LNCaP clone FGC (cell line): ENCODE data around the gene DNAJC4.

ENCODE experiments used
- DNase-seq: peaks from one replicate; pipeline ENCODE4 v3.0.0-alpha.2; 2011; ENCODE audit warnings: low read depth
- H3K4me3 ChIP-seq: 2 replicates; pipeline ENCODE4 v1.5.1; 2011; ENCODE audit warnings: mild to moderate bottlenecking, low read depth, low read length, control low read depth
- TF ChIP-seq, protein P1 (sequence below): IDR thresholded peaks from 2 replicates; pipeline ENCODE4 v1.5.1; 2012; ENCODE audit warnings: mild to moderate bottlenecking; ENCODE audit not compliant: control insufficient read depth, insufficient read depth; ENCODE audit errors: extremely low read depth

Gene DNAJC4

GRCh38 chr11:64269540-64270220 lies 39.3 kb downstream of the DNAJC4 start:
- TF ChIP-seq, protein P1, sequence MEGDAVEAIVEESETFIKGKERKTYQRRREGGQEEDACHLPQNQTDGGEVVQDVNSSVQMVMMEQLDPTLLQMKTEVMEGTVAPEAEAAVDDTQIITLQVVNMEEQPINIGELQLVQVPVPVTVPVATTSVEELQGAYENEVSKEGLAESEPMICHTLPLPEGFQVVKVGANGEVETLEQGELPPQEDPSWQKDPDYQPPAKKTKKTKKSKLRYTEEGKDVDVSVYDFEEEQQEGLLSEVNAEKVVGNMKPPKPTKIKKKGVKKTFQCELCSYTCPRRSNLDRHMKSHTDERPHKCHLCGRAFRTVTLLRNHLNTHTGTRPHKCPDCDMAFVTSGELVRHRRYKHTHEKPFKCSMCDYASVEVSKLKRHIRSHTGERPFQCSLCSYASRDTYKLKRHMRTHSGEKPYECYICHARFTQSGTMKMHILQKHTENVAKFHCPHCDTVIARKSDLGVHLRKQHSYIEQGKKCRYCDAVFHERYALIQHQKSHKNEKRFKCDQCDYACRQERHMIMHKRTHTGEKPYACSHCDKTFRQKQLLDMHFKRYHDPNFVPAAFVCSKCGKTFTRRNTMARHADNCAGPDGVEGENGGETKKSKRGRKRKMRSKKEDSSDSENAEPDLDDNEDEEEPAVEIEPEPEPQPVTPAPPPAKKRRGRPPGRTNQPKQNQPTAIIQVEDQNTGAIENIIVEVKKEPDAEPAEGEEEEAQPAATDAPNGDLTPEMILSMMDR: no peak
- DNase-seq: peak; percentile 100
- peak overlapping the region; percentile 59 for H3K4me3 ChIP-seq

DNA sequence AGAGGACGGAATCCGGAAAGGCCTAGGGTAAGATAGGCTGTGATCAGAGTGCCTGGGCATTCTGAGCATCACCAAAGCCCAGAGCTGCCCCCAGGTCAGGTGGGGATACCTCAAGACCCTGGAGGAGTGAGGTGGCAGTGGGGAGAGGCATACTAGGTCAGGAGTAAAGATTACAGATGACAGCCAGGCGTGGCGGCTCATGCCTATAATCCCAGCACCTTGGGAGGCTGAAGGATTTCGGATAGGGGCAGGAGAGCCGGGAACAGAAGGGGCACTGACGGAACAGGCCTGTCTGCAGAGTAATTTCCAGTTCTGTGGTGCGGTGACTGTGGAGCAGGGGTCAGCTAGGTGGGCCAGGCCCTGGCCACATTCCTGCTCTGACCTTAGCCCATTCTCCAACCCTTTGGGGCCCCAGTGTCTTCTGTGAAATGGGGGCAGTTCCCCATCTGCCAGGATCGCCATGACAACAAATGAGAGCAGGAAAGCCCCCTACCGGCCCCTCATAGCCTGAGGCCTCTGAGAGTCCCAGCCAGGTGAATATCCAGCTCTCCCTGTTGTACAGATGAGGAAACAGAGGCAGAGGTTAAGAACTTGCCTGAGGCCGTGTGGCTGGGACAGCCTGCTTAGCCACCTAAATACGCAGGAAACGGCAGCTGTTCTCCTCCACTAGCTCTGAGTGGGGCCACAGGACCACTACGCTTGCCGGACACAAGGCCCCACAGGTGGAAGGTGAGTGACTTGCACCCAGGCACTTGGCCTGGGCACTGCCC lies 44.9 kb downstream of the DNAJC4 start:
- DNase-seq: no peak
- TF ChIP-seq, protein P1: no peak

DNA sequence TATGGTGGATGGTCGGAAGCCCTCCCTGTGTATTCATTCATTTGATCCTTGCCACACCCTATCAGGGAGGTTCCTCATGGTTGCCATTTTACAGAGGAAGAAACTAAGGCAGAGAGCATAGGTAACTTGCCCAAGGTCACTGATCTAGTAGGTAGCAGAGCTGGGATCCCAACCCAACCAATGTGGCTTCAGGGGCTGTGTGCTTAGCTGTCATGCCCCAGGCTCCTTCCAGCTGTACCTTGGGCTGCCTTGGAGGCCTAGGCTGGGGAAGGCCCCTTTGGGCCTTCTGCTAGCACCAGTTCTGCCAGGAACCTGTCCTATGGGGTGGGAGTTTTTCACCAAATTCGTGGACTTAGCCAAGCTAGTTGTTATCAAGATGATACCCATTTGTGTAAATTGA lies 45.5 kb downstream of the DNAJC4 start:
- TF ChIP-seq, protein P1: no peak
- DNase-seq: no peak
- no peak overlapping the region for H3K4me3 ChIP-seq

More for the DNA sequence above, 44.9 kb downstream of the DNAJC4 start:
- H3K4me3 ChIP-seq: no peak overlapping the region

GRCh38 chr11:64276653-64277431 lies 46.5 kb downstream of the DNAJC4 start:
- TF ChIP-seq, protein P1: no peak
- DNase-seq: no peak
- no peak overlapping the region for H3K4me3 ChIP-seq

DNA sequence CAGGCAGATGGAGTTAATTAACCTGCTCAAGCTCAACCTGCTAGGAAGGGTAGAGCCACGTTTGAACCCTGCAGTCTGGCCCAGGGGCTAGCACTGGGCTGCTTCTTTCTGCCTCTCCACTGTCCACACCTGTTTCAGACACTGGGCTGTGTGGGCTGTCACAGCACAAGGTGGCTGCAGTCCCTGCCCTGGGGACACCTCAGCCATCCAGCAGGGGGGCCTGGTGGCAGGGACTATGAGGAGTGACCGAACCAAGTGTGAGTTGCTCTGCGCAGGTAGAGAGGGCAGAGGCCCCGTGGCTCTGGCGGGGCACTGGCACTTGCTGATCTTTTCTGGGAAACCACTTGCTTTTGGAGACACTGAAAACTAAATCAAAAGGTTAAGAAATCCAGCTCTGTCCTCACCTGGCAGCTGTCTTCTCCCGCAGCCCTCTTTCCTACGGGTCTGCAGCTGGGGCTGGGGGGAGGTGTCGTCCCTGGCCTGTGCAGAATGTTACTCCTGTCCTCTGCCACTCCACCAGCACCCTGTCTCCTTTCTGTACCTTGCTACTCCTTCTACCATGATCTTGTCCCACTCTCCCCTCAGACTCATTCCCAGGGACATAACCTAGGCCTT lies 48.3 kb downstream of the DNAJC4 start:
- H3K4me3 ChIP-seq: no peak overlapping the region
- TF ChIP-seq, protein P1: no peak
- DNase-seq: no peak

DNA sequence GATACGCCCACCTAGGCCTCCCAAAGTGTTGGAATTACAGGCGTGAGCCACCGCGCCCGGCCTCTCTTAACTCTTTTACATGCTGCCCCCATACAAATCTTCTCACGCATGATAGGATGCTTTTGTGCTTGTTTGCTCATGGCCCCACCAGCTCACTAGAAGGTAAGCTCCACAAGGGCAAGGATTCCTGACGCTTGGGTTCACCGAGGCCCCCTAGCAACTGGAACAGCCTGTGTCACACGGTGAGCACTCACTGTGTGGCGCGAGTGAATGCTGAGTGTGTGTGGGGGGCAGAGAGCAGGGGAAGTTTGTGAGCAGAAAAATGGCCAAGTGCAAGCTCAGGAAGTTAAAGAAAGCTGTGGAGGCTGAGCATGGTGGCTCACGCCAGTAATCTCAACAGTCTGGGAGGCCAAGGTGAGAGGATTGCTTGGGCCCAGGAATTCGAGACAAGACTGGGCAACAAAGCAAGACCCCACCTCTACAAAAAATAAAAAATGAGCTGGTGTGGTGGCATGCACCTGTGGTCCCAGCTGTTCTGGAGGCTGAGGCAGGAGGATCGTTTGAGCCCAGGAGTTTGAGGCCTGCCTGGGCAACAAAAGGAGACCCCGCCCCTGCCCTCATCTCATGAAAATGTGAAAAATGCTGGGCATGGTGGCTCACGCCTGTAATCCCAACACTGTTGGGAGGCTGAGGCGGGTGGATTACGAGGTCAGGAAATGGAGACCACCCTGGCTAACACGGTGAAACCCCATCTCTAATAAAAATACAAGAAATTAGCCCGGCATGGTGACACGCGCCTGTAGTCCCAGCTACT lies 51.8 kb downstream of the DNAJC4 start:
- TF ChIP-seq, protein P1: no peak
- DNase-seq: no peak
- no peak overlapping the region for H3K4me3 ChIP-seq
